HepG2 (cell line): ENCODE data around the gene KRTAP19-7. TPM values are rescaled to one million over a fixed set of nuclear protein-coding genes. Genes with fewer than 3 reads are reported as not detected.

Experiments
- ATAC-seq: fragments of 200-7000 bp; cut with Tn5 transposase; 3 replicates; pipeline ENCODE4 v1.9.1; 2020; ENCODE audit warnings: mild to moderate bottlenecking, moderate library complexity
- BruUV-seq: library from RNA; stranded (reverse); fragments of 400-500 nt; replicated peaks from 2 replicates; lab custom pipeline; 2021; lab: Mats Ljungman, UMichigan
- CTCF ChIA-PET: fragments of 300-600 bp; formaldehyde crosslinking; extraction: SDS; loops from one replicate; lab custom pipeline; 2021; ENCODE audit warnings: low total read pairs, inconsistent platforms, low intra/inter-chr PET ratio; lab: Yijun Ruan, JAX
- POLR2A ChIA-PET: fragments of 350-600 bp; sonication (Branson Sonifier 250); formaldehyde crosslinking; loops from one replicate; lab custom pipeline; 2020; ENCODE audit warnings: antibody characterized with exemption, inconsistent platforms; lab: Yijun Ruan, JAX
- DNase-seq: peaks from one replicate; pipeline ENCODE4 v3.0.0-alpha.2; 2015; ENCODE audit warnings: low spot score
- FAIRE-seq: peaks from 3 replicates; lab custom pipeline; 2011; peaks lifted over from hg19 to GRCh38; lab: Jason Lieb, UNC
- H2AFZ ChIP-seq: one replicate; pipeline ENCODE4 v1.6.1; 2011; ENCODE audit warnings: low read length, inconsistent platforms
- H3K27ac ChIP-seq: fragments of 300-600 bp; 3 replicates; pipeline ENCODE4 v1.8.0; 2011; ENCODE audit warnings: mixed run types, mild to moderate bottlenecking, mixed read lengths, low read length, inconsistent platforms; ENCODE audit not compliant: insufficient read depth; ENCODE audit errors: extremely low read length
- H3K27me3 ChIP-seq, 2 experiments: fragments of 200-600 bp in 1 of 2; 2 replicates in 1 of 2; 3 replicates in 1 of 2; pipeline versions ENCODE4 v1.6.0 to v1.8.0; 2011; ENCODE audit warnings: low read length in 2 of 2, mild to moderate bottlenecking in 2 of 2, moderate library complexity in 2 of 2, inconsistent platforms in 1 of 2; ENCODE audit not compliant: insufficient read depth in 2 of 2, control insufficient read depth in 1 of 2
- H3K36me3 ChIP-seq, 2 experiments: fragments of 200-600 bp in 1 of 2; replicated peaks in 1 of 2; 2 replicates in 1 of 2; 3 replicates in 1 of 2; pipeline versions ENCODE4 v1.5.1 to v1.8.0; 2011; ENCODE audit warnings: low read length in 2 of 2, inconsistent platforms in 1 of 2; ENCODE audit not compliant: insufficient read depth in 2 of 2, control insufficient read depth in 1 of 2
- H3K4me1 ChIP-seq: 2 replicates; pipeline ENCODE4 v1.5.1; 2012; ENCODE audit warnings: low read length, inconsistent platforms; ENCODE audit not compliant: insufficient read depth
- H3K4me2 ChIP-seq: 2 replicates; pipeline ENCODE4 v1.6.0; 2011; ENCODE audit warnings: low read depth, low read length, inconsistent platforms
- H3K4me3 ChIP-seq, 3 experiments: fragments of 200-600 bp in 1 of 3; sonication (generic), shearing (Covaris generic) in 1 of 3; replicated peaks in 1 of 3; 2 replicates each; pipeline ENCODE4 v1.5.1; 2011 to 2016; ENCODE audit warnings: low read length in 3 of 3, inconsistent platforms in 2 of 3, low read depth in 2 of 3, mild to moderate bottlenecking in 2 of 3, control low read depth in 1 of 3, mixed read lengths in 1 of 3; ENCODE audit not compliant: insufficient read depth in 1 of 3
- H3K79me2 ChIP-seq: one replicate; pipeline ENCODE4 v1.6.1; 2011; ENCODE audit warnings: low read length, inconsistent platforms; ENCODE audit not compliant: insufficient read depth
- H3K9ac ChIP-seq: 2 replicates; pipeline ENCODE4 v1.6.0; 2011; ENCODE audit warnings: mild to moderate bottlenecking, low read depth, low read length, inconsistent platforms; ENCODE audit not compliant: insufficient read depth
- H3K9me3 ChIP-seq: 2 replicates; pipeline ENCODE4 v1.5.1; 2012; ENCODE audit warnings: mild to moderate bottlenecking, low read length
- H4K20me1 ChIP-seq: 2 replicates; pipeline ENCODE4 v1.6.0; 2011; ENCODE audit warnings: inconsistent platforms, mild to moderate bottlenecking, low read length, moderate library complexity; ENCODE audit not compliant: insufficient read depth
- AGO1 ChIP-seq: fragments of 200-400 bp; formaldehyde crosslinking; IDR thresholded peaks from 2 replicates; pipeline ENCODE4 v1.6.1; 2017; ENCODE audit warnings: mild to moderate bottlenecking, low read depth, low read length, moderate library complexity; ENCODE audit not compliant: poor library complexity, severe bottlenecking
- CBFB ChIP-seq: sonication (generic); formaldehyde crosslinking; IDR thresholded peaks from 2 replicates; pipeline ENCODE4 v1.4.0; 2020; ENCODE audit warnings: missing genetic modification reagents
- HOXA3 ChIP-seq: sonication (generic); formaldehyde crosslinking; IDR thresholded peaks from 2 replicates; pipeline ENCODE4 v1.5.0; 2020; ENCODE audit warnings: missing genetic modification reagents
- MIXL1 ChIP-seq: IDR thresholded peaks from 2 replicates; pipeline ENCODE4 v1.6.1; 2016
- SIN3B ChIP-seq: fragments of 150-350 bp; IDR thresholded peaks from 2 replicates; pipeline ENCODE4 v1.6.1; 2014; ENCODE audit warnings: low read length
- TBX2 ChIP-seq: sonication (generic); formaldehyde crosslinking; IDR thresholded peaks from 2 replicates; pipeline ENCODE4 v1.5.0; 2020; ENCODE audit warnings: missing genetic modification reagents, mild to moderate bottlenecking, borderline replicate concordance
- ZBTB7A ChIP-seq: sonication (generic); formaldehyde crosslinking; IDR thresholded peaks from 2 replicates; pipeline ENCODE4 v1.8.0; 2022; ENCODE audit warnings: mild to moderate bottlenecking, missing genetic modification reagents
- ZFYVE20 ChIP-seq: sonication (generic); formaldehyde crosslinking; IDR thresholded peaks from 2 replicates; pipeline ENCODE4 v1.8.0; 2023; ENCODE audit warnings: low read depth, mild to moderate bottlenecking, moderate library complexity, missing genetic modification reagents, borderline replicate concordance
- ZNF124 ChIP-seq: sonication (generic); formaldehyde crosslinking; IDR thresholded peaks from 2 replicates; pipeline ENCODE4 v1.4.0; 2020; ENCODE audit warnings: missing genetic modification reagents
- ZNF367 ChIP-seq: sonication (generic); formaldehyde crosslinking; IDR thresholded peaks from 2 replicates; pipeline ENCODE4 v1.4.0; 2020; ENCODE audit warnings: missing genetic modification reagents, borderline replicate concordance
- ZNF530 ChIP-seq: sonication (generic); formaldehyde crosslinking; IDR thresholded peaks from 2 replicates; pipeline ENCODE4 v1.5.0; 2020; ENCODE audit warnings: low read depth, mild to moderate bottlenecking, missing genetic modification reagents
- ZNF550 ChIP-seq: sonication (generic); formaldehyde crosslinking; IDR thresholded peaks from 2 replicates; pipeline ENCODE4 v1.4.0; 2020; ENCODE audit warnings: mild to moderate bottlenecking, missing genetic modification reagents, borderline replicate concordance
- ZNF792 ChIP-seq: IDR thresholded peaks from 2 replicates; pipeline ENCODE4 v1.6.1; 2016
- WGBS: methylation state at CpG from one replicate; pipeline ENCODE4 v1.1.6; 2017; ENCODE audit warnings: low lambda C conversion rate; 5-methylcytosine and 5-hydroxymethylcytosine counted together
- in situ Hi-C: cut with HindIII; loops from 2 replicates; pipeline ENCODE4 v1.10.0; 2017; ENCODE audit warnings: low pct_unique_long_range_greater_than_20kb; ENCODE audit not compliant: extremely low pct_ligation_motif_present
- intact Hi-C: fragments of 100-400 bp; cut with micrococcal nuclease; formaldehyde crosslinking; loops from one replicate; pipeline ENCODE4 v1.10.0; 2022; ENCODE audit not compliant: unreplicated experiment
- polyA plus RNA-seq, 8 experiments: library from polyadenylated mRNA; depleted of rRNA in 3 of 8; stranded (reverse) in 7 of 8; unstranded in 1 of 8; fragments of >200 nt; fragmentation: Illumina TruSeq in 4 of 8; extraction: Trizol in 4 of 8; gene quantifications; 2 replicates each; pipeline versions ENCODE4 v1.2.1 to v1.2.3, GENCODE V29; 2011 to 2016; ENCODE audit warnings: low read depth in 4 of 8, missing spikeins in 1 of 8, mixed read lengths in 1 of 8; ENCODE audit not compliant: insufficient read depth in 1 of 8
- total RNA-seq, 5 experiments: library from RNA; depleted of rRNA; stranded (reverse); fragments of >200 nt; fragmentation: Illumina TruSeq; extraction: Trizol; gene quantifications; 2 replicates each; pipeline ENCODE4 v1.2.3, GENCODE V29; 2016; ENCODE audit warnings: low read depth in 1 of 5
- TF ChIP-seq, protein P1 (sequence below): sonication (generic); formaldehyde crosslinking; IDR thresholded peaks from 2 replicates; pipeline ENCODE4 v1.5.1; 2020; ENCODE audit warnings: mild to moderate bottlenecking, missing genetic modification reagents
- TF ChIP-seq, protein P2 (sequence below): sonication (generic); formaldehyde crosslinking; IDR thresholded peaks from 2 replicates; pipeline ENCODE4 v1.9.0; 2021; ENCODE audit warnings: missing genetic modification reagents, borderline replicate concordance

The KRTAP19-7 gene
- total and polyA plus RNA-seq, 2 of the 13 experiments (the other 11 are each of a cell fraction or from before 2014, with no cell fraction given): not detected

DNA sequence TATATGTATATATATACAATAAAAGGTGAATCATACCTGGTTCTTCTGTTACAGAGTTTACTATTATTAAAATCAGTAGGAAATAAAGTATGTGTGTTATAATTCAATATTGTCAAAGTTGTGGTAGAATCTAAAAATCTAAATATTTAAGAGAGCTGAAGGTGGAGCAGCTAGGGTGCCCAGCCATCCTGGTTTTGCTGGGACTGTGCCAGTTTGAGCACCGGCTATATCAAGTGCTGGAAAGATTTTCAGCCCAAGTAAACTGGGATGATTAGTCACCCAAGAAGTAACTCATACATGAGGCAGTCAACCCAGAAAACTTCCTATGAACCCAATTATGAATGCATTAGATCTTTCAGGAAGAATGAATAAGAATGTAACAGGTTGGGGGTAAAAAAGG, 42.2 kb downstream of the KRTAP19-7 start (continued):
- TF ChIP-seq, protein P1, sequence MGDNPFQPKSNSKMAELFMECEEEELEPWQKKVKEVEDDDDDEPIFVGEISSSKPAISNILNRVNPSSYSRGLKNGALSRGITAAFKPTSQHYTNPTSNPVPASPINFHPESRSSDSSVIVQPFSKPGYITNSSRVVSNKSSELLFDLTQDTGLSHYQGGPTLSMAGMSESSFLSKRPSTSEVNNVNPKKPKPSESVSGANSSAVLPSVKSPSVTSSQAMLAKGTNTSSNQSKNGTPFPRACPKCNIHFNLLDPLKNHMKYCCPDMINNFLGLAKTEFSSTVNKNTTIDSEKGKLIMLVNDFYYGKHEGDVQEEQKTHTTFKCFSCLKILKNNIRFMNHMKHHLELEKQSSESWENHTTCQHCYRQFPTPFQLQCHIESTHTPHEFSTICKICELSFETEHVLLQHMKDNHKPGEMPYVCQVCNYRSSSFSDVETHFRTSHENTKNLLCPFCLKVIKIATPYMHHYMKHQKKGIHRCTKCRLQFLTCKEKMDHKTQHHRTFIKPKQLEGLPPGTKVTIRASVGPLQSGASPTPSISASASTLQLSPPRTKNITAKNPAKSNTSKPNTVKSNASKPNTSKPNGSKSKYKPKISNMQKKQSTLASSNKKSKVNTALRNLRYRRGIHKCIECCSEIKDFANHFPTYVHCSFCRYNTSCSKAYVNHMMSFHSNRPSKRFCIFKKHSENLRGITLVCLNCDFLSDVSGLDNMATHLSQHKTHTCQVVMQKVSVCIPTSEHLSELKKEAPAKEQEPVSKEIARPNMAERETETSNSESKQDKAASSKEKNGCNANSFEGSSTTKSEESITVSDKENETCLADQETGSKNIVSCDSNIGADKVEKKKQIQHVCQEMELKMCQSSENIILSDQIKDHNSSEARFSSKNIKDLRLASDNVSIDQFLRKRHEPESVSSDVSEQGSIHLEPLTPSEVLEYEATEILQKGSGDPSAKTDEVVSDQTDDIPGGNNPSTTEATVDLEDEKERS (CRISPR knock-in tag): no peak
- no peak for TF ChIP-seq ZFYVE20 (CRISPR knock-in tag)
- no peak for TF ChIP-seq ZNF792 (CRISPR knock-in tag)
- TF ChIP-seq CBFB: no peak
- no peak for TF ChIP-seq ZNF367 (CRISPR knock-in tag)
- TF ChIP-seq ZBTB7A (CRISPR knock-in tag): no peak
- TF ChIP-seq HOXA3 (CRISPR knock-in tag): no peak
- no peak for TF ChIP-seq MIXL1 (CRISPR knock-in tag)
- no peak for TF ChIP-seq ZNF550 (CRISPR knock-in tag)
- TF ChIP-seq, all 625 proteins: peak for 0

GRCh38 chr21:30515681-30516080, 45.4 kb downstream of the KRTAP19-7 start:
- no peak for FAIRE-seq
- no TSS peak for BruUV-seq
- H3K36me3 ChIP-seq: no peaks in the 10 kb centered on the region
- no peak overlapping the region for H3K9ac ChIP-seq
- ChIA-PET CTCF (no interaction called here), POLR2A (no interaction called here)
- 0% methylated on average over 1 of the region's 1 CpG for WGBS
- ATAC-seq: no peak
- in situ Hi-C loops: no loop called here
- H3K4me2 ChIP-seq: no peak overlapping the region
- no peaks in the 10 kb centered on the region for H3K27me3 ChIP-seq
- no peaks in the 10 kb centered on the region for H4K20me1 ChIP-seq
- no peaks in the 10 kb centered on the region for H3K79me2 ChIP-seq
- H3K27ac ChIP-seq: no peak overlapping the region
- intact Hi-C loops: no loop called here
- no peak for DNase-seq
- H3K4me3 ChIP-seq: no peak overlapping the region
- peaks cover 94% of the 10 kb centered on the region for H3K9me3 ChIP-seq
- H3K4me1 ChIP-seq: no peaks in the 10 kb centered on the region
- H2AFZ ChIP-seq: no peak overlapping the region
- no peak for TF ChIP-seq SIN3B
- TF ChIP-seq ZNF530 (CRISPR knock-in tag): no peak
- no peak for TF ChIP-seq ZNF124 (CRISPR knock-in tag)
- no peak for TF ChIP-seq AGO1
- TF ChIP-seq TBX2 (CRISPR knock-in tag): no peak
- TF ChIP-seq, protein P2, sequence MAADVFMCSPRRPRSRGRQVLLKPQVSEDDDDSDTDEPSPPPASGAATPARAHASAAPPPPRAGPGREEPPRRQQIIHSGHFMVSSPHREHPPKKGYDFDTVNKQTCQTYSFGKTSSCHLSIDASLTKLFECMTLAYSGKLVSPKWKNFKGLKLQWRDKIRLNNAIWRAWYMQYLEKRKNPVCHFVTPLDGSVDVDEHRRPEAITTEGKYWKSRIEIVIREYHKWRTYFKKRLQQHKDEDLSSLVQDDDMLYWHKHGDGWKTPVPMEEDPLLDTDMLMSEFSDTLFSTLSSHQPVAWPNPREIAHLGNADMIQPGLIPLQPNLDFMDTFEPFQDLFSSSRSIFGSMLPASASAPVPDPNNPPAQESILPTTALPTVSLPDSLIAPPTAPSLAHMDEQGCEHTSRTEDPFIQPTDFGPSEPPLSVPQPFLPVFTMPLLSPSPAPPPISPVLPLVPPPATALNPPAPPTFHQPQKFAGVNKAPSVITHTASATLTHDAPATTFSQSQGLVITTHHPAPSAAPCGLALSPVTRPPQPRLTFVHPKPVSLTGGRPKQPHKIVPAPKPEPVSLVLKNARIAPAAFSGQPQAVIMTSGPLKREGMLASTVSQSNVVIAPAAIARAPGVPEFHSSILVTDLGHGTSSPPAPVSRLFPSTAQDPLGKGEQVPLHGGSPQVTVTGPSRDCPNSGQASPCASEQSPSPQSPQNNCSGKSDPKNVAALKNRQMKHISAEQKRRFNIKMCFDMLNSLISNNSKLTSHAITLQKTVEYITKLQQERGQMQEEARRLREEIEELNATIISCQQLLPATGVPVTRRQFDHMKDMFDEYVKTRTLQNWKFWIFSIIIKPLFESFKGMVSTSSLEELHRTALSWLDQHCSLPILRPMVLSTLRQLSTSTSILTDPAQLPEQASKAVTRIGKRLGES (CRISPR knock-in tag): no peak
